Endothelial cell of umbilical vein (primary cell): ENCODE measurements around the gene VIPAS39.

Source experiments
- EZH2 ChIP-seq: IDR thresholded peaks from 2 replicates; pipeline ENCODE4 v1.6.1; 2012; ENCODE audit warnings: borderline replicate concordance, low read depth, mild to moderate bottlenecking, moderate library complexity, low read length, inconsistent platforms; ENCODE audit not compliant: severe bottlenecking
- JUN ChIP-seq: IDR thresholded peaks from 2 replicates; pipeline ENCODE4 v1.6.1; 2011; ENCODE audit warnings: borderline replicate concordance, low read depth; ENCODE audit not compliant: insufficient read length, insufficient read depth
- MAX ChIP-seq: IDR thresholded peaks from 2 replicates; pipeline ENCODE4 v1.6.1; 2011; ENCODE audit not compliant: insufficient read depth, insufficient read length
- POLR2A ChIP-seq: IDR thresholded peaks from 2 replicates; pipeline ENCODE4 v1.6.1; 2012; ENCODE audit warnings: low read depth, mild to moderate bottlenecking, control low read depth, low read length
- POLR2AphosphoS5 ChIP-seq: IDR thresholded peaks from 2 replicates; pipeline ENCODE4 v1.6.1; 2012; ENCODE audit warnings: low read depth, mild to moderate bottlenecking, control low read depth, low read length, moderate library complexity; ENCODE audit not compliant: insufficient read depth
- TF ChIP-seq, protein P1 (sequence below), 2 donors: IDR thresholded peaks; 1 replicate in 1 of 2; 2 replicates in 1 of 2; pipeline ENCODE4 v1.5.1; 2011; ENCODE audit warnings: low read length in 2 of 2, mild to moderate bottlenecking in 2 of 2, moderate library complexity in 2 of 2, control low read depth in 1 of 2, inconsistent platforms in 1 of 2, low read depth in 1 of 2; ENCODE audit not compliant: insufficient read depth in 1 of 2; ENCODE audit errors: extremely low read depth in 1 of 2

DNA sequence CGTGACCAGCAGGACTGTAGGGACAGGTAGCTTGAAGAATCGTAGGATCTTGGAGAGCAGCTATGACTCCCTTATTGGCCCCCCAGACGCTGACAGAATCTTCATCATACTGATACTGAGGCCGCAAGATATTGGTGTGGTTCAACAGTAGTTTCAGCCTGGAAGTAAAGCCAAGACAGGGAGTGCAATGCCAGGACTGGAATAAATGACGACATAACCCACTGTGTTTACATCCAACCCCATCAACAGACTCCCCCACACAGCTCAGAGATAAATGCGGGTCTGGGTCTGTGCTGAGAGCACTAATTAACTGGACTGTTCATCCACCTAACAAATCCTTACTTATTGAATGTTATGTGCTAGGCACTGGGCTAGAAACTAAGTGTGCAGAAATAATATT lies 50.7 kb downstream of the VIPAS39 start:
- TF ChIP-seq JUN (no peak), MAX (no peak), EZH2 (no peak), POLR2A (no peak), POLR2AphosphoS5 (no peak)
- TF ChIP-seq, protein P1, sequence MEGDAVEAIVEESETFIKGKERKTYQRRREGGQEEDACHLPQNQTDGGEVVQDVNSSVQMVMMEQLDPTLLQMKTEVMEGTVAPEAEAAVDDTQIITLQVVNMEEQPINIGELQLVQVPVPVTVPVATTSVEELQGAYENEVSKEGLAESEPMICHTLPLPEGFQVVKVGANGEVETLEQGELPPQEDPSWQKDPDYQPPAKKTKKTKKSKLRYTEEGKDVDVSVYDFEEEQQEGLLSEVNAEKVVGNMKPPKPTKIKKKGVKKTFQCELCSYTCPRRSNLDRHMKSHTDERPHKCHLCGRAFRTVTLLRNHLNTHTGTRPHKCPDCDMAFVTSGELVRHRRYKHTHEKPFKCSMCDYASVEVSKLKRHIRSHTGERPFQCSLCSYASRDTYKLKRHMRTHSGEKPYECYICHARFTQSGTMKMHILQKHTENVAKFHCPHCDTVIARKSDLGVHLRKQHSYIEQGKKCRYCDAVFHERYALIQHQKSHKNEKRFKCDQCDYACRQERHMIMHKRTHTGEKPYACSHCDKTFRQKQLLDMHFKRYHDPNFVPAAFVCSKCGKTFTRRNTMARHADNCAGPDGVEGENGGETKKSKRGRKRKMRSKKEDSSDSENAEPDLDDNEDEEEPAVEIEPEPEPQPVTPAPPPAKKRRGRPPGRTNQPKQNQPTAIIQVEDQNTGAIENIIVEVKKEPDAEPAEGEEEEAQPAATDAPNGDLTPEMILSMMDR (IDR thresholded peaks at IDR 0.05; ENCODE audit: extremely low read depth in 1 of 2, insufficient read depth in 1 of 2, low read depth in 1 of 2, low read length in 2 of 2), result no peak
